Bronchus fibroblast of lung (primary cell): ENCODE data around the gene PML. TPM values are rescaled to one million over a fixed set of nuclear protein-coding genes. Genes with fewer than 3 reads are reported as not detected.

Experiments
- total RNA-seq: library from RNA; depleted of rRNA; stranded (reverse); fragments of >200 nt; gene quantifications from 2 replicates; pipeline ENCODE4 v1.2.3, GENCODE V29; 2015

PML gene
- total RNA-seq: 25.1 and 39.2 TPM in 2 replicates

GRCh38 chr15:73994413-73994883, at the start of gene PML:
TSS of gene PML (plus strand) at chr15:73994716. CDS start at chr15:73994813, 97 bp downstream.

GRCh38 chr15:73991726-73992593, 2.6 kb upstream of the PML start, which contains the start of gene STOML1:
TSS of gene STOML1 (minus strand) at chr15:73992295. CDS start at chr15:73992223, 72 bp downstream.

DNA sequence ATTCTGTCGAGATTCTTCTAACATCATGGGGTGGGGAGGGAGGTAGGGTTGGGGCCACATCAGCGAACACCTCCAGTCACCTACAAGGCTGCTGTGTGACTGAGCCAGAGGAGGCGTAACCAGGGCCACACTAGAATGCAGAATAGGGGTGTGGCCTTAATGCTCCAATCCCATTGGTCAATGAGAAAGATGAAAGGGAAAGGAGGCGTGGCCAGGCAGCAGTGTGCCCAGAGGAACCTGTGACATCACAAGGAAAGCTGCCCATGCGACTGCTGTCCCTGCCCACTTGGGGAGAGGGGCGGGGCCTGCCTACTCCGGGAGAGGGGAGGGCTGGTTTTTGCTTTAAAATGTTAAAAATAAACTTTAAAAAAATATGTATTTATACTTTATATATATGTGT, 87.9 kb downstream of the PML start, which contains the start of gene GOLGA6A:
Gene GOLGA6A, minus strand, starts transcription at position 101 of the 400 bp plus-strand sequence. Its CDS starts 41 bp downstream, at position 60.

Other genes starting within 250 kb of the PML start
- gene INSYN1, start 241.4 kb upstream of the PML start, total RNA-seq: 0.17 and 0.30 TPM in 2 replicates
- not detected in 2 replicates for gene TBC1D21, start 121.2 kb upstream of the PML start, total RNA-seq
- gene LOXL1, start 68.3 kb upstream of the PML start, total RNA-seq: 112 and 113 TPM in 2 replicates
- 20.4 and 22.9 TPM in 2 replicates for gene STOML1, start 2.4 kb upstream of the PML start, total RNA-seq
- gene GOLGA6A, start 87.8 kb downstream of the PML start, total RNA-seq: not detected in 2 replicates
- gene ISLR2, start 135.9 kb downstream of the PML start, total RNA-seq: not detected in 2 replicates
- 10.1 and 16.1 TPM in 2 replicates for gene ISLR, start 179.0 kb downstream of the PML start, total RNA-seq
- gene STRA6, start 208.1 kb downstream of the PML start, total RNA-seq: 0.17 and 0.30 TPM in 2 replicates
- gene CCDC33, start 241.6 kb downstream of the PML start, total RNA-seq: under 0.01 TPM in 1 of 2 replicates, not detected in the other